Body of pancreas (tissue), 4 donors: ENCODE data around the gene TNKS2.

ENCODE experiments used
- CTCF ChIP-seq, 7 experiments: fragments of 450-650 bp in 4 of 7; fragments of 200-600 bp in 3 of 7; sonication (generic) in 3 of 7; IDR thresholded peaks; one replicate each; pipeline ENCODE4 v1.5.1; 2016 to 2019; ENCODE audit warnings: antibody characterized with exemption in 7 of 7
- POLR2A ChIP-seq, 3 donors: fragments of 450-650 bp; IDR thresholded peaks; one replicate each; pipeline ENCODE4 v1.6.1; 2016; ENCODE audit warnings: antibody characterized with exemption in 3 of 3, mild to moderate bottlenecking in 2 of 3

GRCh38 chr10:91800182-91800581 lies 2.0 kb downstream of the TNKS2 start:
- TF ChIP-seq CTCF (IDR thresholded peaks at IDR 0.05) (no peak), POLR2A (IDR thresholded peaks at IDR 0.05) (no peak)
